GM12872 (cell line): ENCODE data around the gene BPIFB2.

Experiments used
- TF ChIP-seq, protein P1 (sequence below): IDR thresholded peaks from 3 replicates; pipeline ENCODE4 v1.5.1; 2011; ENCODE audit warnings: low read depth, mild to moderate bottlenecking, low read length, moderate library complexity; ENCODE audit not compliant: insufficient read depth

BPIFB2 gene

GRCh38 chr20:32968478-32969241 is 38.8 kb upstream of the BPIFB2 start:
- TF ChIP-seq, protein P1, sequence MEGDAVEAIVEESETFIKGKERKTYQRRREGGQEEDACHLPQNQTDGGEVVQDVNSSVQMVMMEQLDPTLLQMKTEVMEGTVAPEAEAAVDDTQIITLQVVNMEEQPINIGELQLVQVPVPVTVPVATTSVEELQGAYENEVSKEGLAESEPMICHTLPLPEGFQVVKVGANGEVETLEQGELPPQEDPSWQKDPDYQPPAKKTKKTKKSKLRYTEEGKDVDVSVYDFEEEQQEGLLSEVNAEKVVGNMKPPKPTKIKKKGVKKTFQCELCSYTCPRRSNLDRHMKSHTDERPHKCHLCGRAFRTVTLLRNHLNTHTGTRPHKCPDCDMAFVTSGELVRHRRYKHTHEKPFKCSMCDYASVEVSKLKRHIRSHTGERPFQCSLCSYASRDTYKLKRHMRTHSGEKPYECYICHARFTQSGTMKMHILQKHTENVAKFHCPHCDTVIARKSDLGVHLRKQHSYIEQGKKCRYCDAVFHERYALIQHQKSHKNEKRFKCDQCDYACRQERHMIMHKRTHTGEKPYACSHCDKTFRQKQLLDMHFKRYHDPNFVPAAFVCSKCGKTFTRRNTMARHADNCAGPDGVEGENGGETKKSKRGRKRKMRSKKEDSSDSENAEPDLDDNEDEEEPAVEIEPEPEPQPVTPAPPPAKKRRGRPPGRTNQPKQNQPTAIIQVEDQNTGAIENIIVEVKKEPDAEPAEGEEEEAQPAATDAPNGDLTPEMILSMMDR: no peak

GRCh38 chr20:32969356-32970114 is 38.0 kb upstream of the BPIFB2 start:
- TF ChIP-seq, protein P1: no peak

- TF ChIP-seq, protein P1: no peak
Observed at GRCh38 chr20:32970115-32970972, 37.2 kb upstream of the BPIFB2 start.

GRCh38 chr20:32970973-32971300 is 36.6 kb upstream of the BPIFB2 start:
- TF ChIP-seq, protein P1: no peak

DNA sequence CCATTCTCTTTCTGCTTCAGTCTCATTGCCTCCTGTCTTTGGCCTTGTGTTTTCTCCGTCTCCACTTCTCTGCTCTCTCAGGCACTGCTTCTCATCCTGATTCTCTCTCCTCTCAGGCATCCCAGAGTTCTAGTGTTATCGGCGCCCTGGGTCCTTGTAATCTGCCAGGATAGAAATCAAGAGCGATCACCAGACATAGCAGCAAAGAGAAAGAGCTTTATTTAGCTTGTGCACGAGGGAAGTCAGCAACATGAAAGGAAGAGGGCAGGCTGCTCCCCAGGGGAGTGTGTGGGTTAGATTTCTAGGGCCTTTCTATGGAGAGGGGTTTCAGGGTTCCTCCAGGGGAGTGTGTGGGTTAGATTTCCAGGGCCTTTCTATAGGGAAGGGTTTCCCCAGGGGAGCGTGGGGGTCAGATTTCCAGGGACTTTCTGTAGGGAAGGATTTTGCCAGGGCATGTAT is 35.8 kb upstream of the BPIFB2 start:
- TF ChIP-seq, protein P1: no peak

- TF ChIP-seq, protein P1: no peak
Observed at GRCh38 chr20:32972181-32973076, 35.1 kb upstream of the BPIFB2 start.
